Coronary artery (tissue), 2 donors: ENCODE data around the gene RAD51AP1.

Source experiments
- DNase-seq: peaks from one replicate; pipeline ENCODE4 v3.0.0-alpha.2; 2017; ENCODE audit warnings: low spot score
- H3K27ac ChIP-seq, 2 donors: fragments of 200-600 bp; sonication (generic); one replicate each; pipeline ENCODE4 v1.5.1; 2016 to 2019
- H3K4me3 ChIP-seq: fragments of 200-600 bp; sonication (generic); 2 replicates; pipeline ENCODE4 v1.5.1; 2016; ENCODE audit warnings: mild to moderate bottlenecking, moderate library complexity
- CTCF ChIP-seq: fragments of 200-600 bp; sonication (generic); IDR thresholded peaks from one replicate; pipeline ENCODE4 v1.5.1; 2019; ENCODE audit warnings: antibody characterized with exemption

The RAD51AP1 gene

GRCh38 chr12:4563336-4563735 lies 24.6 kb downstream of the RAD51AP1 start:
- DNase-seq: no peak
- H3K4me3 ChIP-seq: no peak overlapping the region
- no peak overlapping the region for H3K27ac ChIP-seq
- TF ChIP-seq CTCF: no peak

- DNase-seq: no peak
- H3K27ac ChIP-seq: no peak overlapping the region
- no peak for TF ChIP-seq CTCF
- no peak overlapping the region for H3K4me3 ChIP-seq
Observed at GRCh38 chr12:4564818-4565217, 26.1 kb downstream of the RAD51AP1 start.

- TF ChIP-seq CTCF: no peak
- H3K27ac ChIP-seq: no peak overlapping the region
- no peak overlapping the region for H3K4me3 ChIP-seq
- no peak for DNase-seq
Observed at GRCh38 chr12:4566474-4566873, 27.8 kb downstream of the RAD51AP1 start.

- no peak overlapping the region for H3K4me3 ChIP-seq
- TF ChIP-seq CTCF: no peak
- H3K27ac ChIP-seq: peak overlapping the region; percentile 14 to 32
- DNase-seq: no peak
Observed at GRCh38 chr12:4567073-4567881, 28.6 kb downstream of the RAD51AP1 start.

- H3K27ac ChIP-seq: no peak overlapping the region
- TF ChIP-seq CTCF: no peak
- H3K4me3 ChIP-seq: no peak overlapping the region
Observed at GRCh38 chr12:4569261-4569660, 30.6 kb downstream of the RAD51AP1 start.

GRCh38 chr12:4572680-4573079 lies 34.0 kb downstream of the RAD51AP1 start:
- Histone ChIP-seq H3K4me3 (no peak overlapping the region), H3K27ac (no peak overlapping the region)
- DNase-seq: no peak

More at GRCh38 chr12:4569261-4569660, 30.6 kb downstream of the RAD51AP1 start:
- DNase-seq: no peak

More at GRCh38 chr12:4572680-4573079, 34.0 kb downstream of the RAD51AP1 start:
- TF ChIP-seq CTCF: no peak
